ENCODE data around the gene ZNF17.

Gene ZNF17

GRCh38 chr19:57434386-57435061 lies 23.6 kb downstream of the ZNF17 start:
- DNase-seq (ENCODE audit: low read depth) = no peak

- peak; percentile 94 for DNase-seq (ENCODE audit: low read depth)
Observed at GRCh38 chr19:57435062-57435978, 24.4 kb downstream of the ZNF17 start, which contains the start of gene ZNF749. Gene ZNF749 (plus strand): TSS chr19:57435325. CDS start chr19:57435579, 254 bp downstream.

- DNase-seq (ENCODE audit: low read depth) = no peak
Observed at GRCh38 chr19:57436417-57436816, 25.5 kb downstream of the ZNF17 start.

- DNase-seq (ENCODE audit: low read depth) = no peak
Observed at GRCh38 chr19:57437931-57438330, 27.0 kb downstream of the ZNF17 start.

GRCh38 chr19:57438925-57439324 lies 28.0 kb downstream of the ZNF17 start:
- DNase-seq (ENCODE audit: low read depth) = no peak

- no peak for DNase-seq (ENCODE audit: low read depth)
Observed at GRCh38 chr19:57441979-57442752, 31.2 kb downstream of the ZNF17 start.

GRCh38 chr19:57443121-57443696 lies 32.2 kb downstream of the ZNF17 start:
- DNase-seq (ENCODE audit: low read depth) = no peak

DNA sequence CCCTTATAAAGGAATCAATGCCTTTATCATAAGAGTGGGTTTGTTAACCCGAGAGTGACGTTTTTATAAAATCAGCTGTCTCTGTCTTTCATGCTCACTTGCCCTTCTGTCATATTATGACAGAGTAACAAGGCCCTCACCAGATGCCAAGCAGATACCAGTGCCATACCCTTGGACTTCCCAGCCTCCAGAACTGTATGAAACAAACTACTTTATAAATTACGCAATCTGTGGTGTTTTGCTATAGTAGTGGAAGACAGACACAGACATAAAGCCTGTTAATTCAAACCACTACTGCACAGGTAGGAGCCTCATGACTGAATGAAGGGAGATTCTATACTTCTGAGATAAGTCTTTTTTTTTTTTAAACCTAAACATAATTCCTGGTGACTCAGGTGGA lies 41.3 kb downstream of the ZNF17 start:
- no peak for DNase-seq (ENCODE audit: low read depth)

DNA sequence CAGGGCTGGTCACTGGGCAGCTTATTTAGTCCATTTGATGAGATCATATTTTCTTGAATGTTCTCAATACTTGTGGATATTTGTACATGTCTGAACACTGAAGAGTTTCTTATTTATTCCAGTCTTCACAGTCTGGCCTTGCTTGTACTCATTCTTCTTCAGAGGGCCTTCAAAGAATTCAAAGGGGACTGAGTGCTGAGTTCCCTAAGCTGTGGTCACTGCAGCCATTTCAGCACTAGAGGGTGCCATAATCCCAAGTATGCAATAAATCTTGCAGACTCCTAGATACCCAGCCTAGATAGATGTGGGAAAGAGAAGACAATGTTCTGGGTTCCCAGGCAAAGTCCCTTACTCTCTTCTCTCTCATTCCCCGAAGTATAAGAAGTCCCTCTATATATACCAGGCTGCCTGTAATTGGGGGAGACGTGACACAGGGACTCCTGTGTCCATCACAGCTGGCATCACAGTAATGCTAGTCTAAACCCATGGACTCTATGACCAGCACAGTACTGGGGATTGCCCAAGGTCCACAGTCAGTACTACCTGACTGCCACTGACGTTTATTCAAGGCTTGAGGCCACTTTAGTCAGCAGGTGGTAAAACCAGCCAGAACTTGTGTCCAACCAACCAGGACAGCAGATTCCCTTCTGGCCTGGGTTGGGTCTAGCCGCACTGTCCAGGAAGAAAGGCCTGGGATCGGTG lies 54.9 kb downstream of the ZNF17 start:
- no peak for DNase-seq (ENCODE audit: low read depth)

GRCh38 chr19:57466489-57466888 lies 55.5 kb downstream of the ZNF17 start:
- DNase-seq (ENCODE audit: low read depth) = no peak

All from stimulated activated CD8-positive, alpha-beta memory T cell treated with anti-CD3 and anti-CD28 coated beads, Interleukin-15, amount 100 ng/mL, for 1 hour (primary cell).